HepG2 (cell line): ENCODE measurements around the gene ZNF444. TPM values are rescaled to one million over a fixed set of nuclear protein-coding genes. Genes with fewer than 3 reads are reported as not detected.

Experiments
- DR1 ChIP-seq: sonication (generic); formaldehyde crosslinking; IDR thresholded peaks from 2 replicates; pipeline ENCODE4 v1.8.0; 2021; ENCODE audit warnings: mild to moderate bottlenecking, missing genetic modification reagents, inconsistent platforms
- ELK4 ChIP-seq: sonication (generic); formaldehyde crosslinking; IDR thresholded peaks from 2 replicates; pipeline ENCODE4 v1.9.0; 2021; ENCODE audit warnings: missing genetic modification reagents, borderline replicate concordance
- HDAC1 ChIP-seq: sonication (generic); formaldehyde crosslinking; IDR thresholded peaks from 2 replicates; pipeline ENCODE4 v1.5.1; 2020; ENCODE audit warnings: mild to moderate bottlenecking, missing genetic modification reagents
- KLF6 ChIP-seq: IDR thresholded peaks from 2 replicates; pipeline ENCODE4 v1.8.0; 2016; ENCODE audit warnings: missing biosample characterization, missing genetic modification reagents
- LCORL ChIP-seq, 2 experiments: fragments of 450-650 bp in 1 of 2; sonication (generic) in 1 of 2; formaldehyde crosslinking in 1 of 2; IDR thresholded peaks; 2 replicates each; pipeline versions ENCODE4 v1.5.0 to v1.6.1; 2017 to 2020; ENCODE audit warnings: antibody characterized with exemption in 1 of 2, missing genetic modification reagents in 1 of 2
- MTA1 ChIP-seq: sonication (generic); formaldehyde crosslinking; IDR thresholded peaks from 2 replicates; pipeline ENCODE4 v1.4.0; 2020; ENCODE audit warnings: missing genetic modification reagents, mild to moderate bottlenecking, borderline replicate concordance
- RBM39 ChIP-seq: fragments of 200-400 bp; formaldehyde crosslinking; IDR thresholded peaks from one replicate; pipeline ENCODE4 v1.6.1; 2018; ENCODE audit warnings: antibody characterized with exemption, mild to moderate bottlenecking, low read depth, low read length; ENCODE audit not compliant: poor library complexity, severe bottlenecking
- SIN3A ChIP-seq: IDR thresholded peaks from 2 replicates; pipeline ENCODE4 v1.6.1; 2011; ENCODE audit warnings: low read depth, mild to moderate bottlenecking, control low read depth, low read length, borderline replicate concordance
- SOX13 ChIP-seq, 3 experiments: fragments of 450-650 bp in 1 of 3; sonication (generic) in 1 of 3; formaldehyde crosslinking in 1 of 3; IDR thresholded peaks in 2 of 3; conservative IDR thresholded peaks in 1 of 3; 2 replicates each; pipeline versions ENCODE4 v1.5.0 to v1.6.1; 2016 to 2020; ENCODE audit warnings: antibody characterized with exemption in 1 of 3, mild to moderate bottlenecking in 1 of 3, missing compliant biosample characterization in 1 of 3, missing genetic modification reagents in 1 of 3, moderate library complexity in 1 of 3
- TRIM24 ChIP-seq: sonication (generic); formaldehyde crosslinking; IDR thresholded peaks from 2 replicates; pipeline ENCODE4 v1.8.0; 2022; ENCODE audit warnings: mild to moderate bottlenecking, missing genetic modification reagents
- ZKSCAN5 ChIP-seq: sonication (generic); formaldehyde crosslinking; IDR thresholded peaks from 2 replicates; pipeline ENCODE4 v1.5.1; 2020; ENCODE audit warnings: mild to moderate bottlenecking, missing genetic modification reagents
- ZNF230 ChIP-seq: sonication (generic); formaldehyde crosslinking; IDR thresholded peaks from 2 replicates; pipeline ENCODE4 v1.4.0; 2020; ENCODE audit warnings: mild to moderate bottlenecking, missing genetic modification reagents
- ZNF543 ChIP-seq: sonication (generic); formaldehyde crosslinking; IDR thresholded peaks from 2 replicates; pipeline ENCODE4 v1.4.0; 2020; ENCODE audit warnings: mild to moderate bottlenecking, missing genetic modification reagents
- ZNF552 ChIP-seq: sonication (generic); formaldehyde crosslinking; IDR thresholded peaks from 2 replicates; pipeline ENCODE4 v1.9.0; 2022; ENCODE audit warnings: missing genetic modification reagents, mild to moderate bottlenecking, borderline replicate concordance
- ZNF747 ChIP-seq: sonication (generic); formaldehyde crosslinking; IDR thresholded peaks from 2 replicates; pipeline ENCODE4 v1.8.1; 2023; ENCODE audit warnings: missing genetic modification reagents, mild to moderate bottlenecking, borderline replicate concordance
- ZNF761 ChIP-seq: sonication (generic); formaldehyde crosslinking; conservative IDR thresholded peaks from 2 replicates; pipeline ENCODE4 v1.4.0; 2020; ENCODE audit warnings: mild to moderate bottlenecking, missing genetic modification reagents
- ZNF773 ChIP-seq: sonication (generic); formaldehyde crosslinking; IDR thresholded peaks from 2 replicates; pipeline ENCODE4 v1.4.0; 2020; ENCODE audit warnings: missing genetic modification reagents, borderline replicate concordance
- ZNF776 ChIP-seq: sonication (generic); formaldehyde crosslinking; IDR thresholded peaks from 2 replicates; pipeline ENCODE4 v1.4.0; 2020; ENCODE audit warnings: mild to moderate bottlenecking, missing genetic modification reagents
- polyA plus RNA-seq, 8 experiments: library from polyadenylated mRNA; depleted of rRNA in 3 of 8; stranded (reverse) in 7 of 8; unstranded in 1 of 8; fragments of >200 nt; fragmentation: Illumina TruSeq in 4 of 8; extraction: Trizol in 4 of 8; gene quantifications; 2 replicates each; pipeline versions ENCODE4 v1.2.1 to v1.2.3, GENCODE V29; 2011 to 2016; ENCODE audit warnings: low read depth in 4 of 8, missing spikeins in 1 of 8, mixed read lengths in 1 of 8; ENCODE audit not compliant: insufficient read depth in 1 of 8
- total RNA-seq, 5 experiments: library from RNA; depleted of rRNA; stranded (reverse); fragments of >200 nt; fragmentation: Illumina TruSeq; extraction: Trizol; gene quantifications; 2 replicates each; pipeline ENCODE4 v1.2.3, GENCODE V29; 2016; ENCODE audit warnings: low read depth in 1 of 5
- TF ChIP-seq, protein P1 (sequence below): sonication (generic); formaldehyde crosslinking; IDR thresholded peaks from 2 replicates; pipeline ENCODE4; 2020; ENCODE audit warnings: missing genetic modification reagents, mild to moderate bottlenecking, borderline replicate concordance
- TF ChIP-seq, protein P2 (sequence below): sonication (generic); formaldehyde crosslinking; IDR thresholded peaks from 2 replicates; pipeline ENCODE4 v1.4.0; 2020; ENCODE audit warnings: mild to moderate bottlenecking, missing genetic modification reagents

Gene ZNF444
- total and polyA plus RNA-seq, 2 of the 13 experiments (the other 11 are each of a cell fraction or from before 2014, with no cell fraction given), result 27.4 to 30.3 TPM

DNA sequence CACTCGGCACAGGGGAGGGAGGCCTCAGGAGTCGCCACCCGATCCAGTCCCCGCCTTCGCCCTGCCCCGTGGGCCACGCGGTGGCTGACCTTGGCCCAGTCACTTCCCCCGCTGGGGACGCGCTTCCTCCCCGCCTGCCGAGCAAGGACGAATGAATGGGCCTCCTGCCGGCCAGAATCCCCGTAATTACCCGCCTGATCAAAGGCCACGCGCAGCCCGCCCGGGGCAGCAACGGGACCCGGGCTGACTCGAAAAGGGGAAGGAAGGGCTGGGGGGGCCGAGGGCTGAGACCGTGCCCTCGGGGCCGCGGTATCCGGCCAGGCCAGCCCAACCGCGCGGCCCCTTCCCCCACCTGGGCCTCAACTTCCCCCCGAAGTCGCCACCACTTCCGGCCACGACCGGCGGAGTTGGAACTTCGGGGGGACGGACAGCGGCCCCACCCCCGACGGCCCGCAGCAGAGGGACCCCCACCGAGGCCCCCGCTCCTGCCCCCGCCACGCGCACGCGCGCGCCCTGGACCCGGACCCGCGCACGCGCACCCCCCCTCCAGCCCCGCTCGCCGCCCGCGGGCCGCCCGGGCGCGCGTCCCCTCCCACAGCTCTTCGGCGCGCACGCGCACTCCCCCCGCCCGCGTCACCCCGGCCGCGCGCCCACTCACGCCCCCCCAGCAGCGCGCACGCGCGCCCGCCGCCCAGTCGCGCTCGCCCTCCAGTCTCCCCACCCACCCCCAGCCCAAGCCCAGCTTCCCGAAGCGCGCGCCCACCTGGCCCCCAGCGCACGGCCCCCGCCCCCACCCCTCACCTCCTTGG is 20.5 kb upstream of the ZNF444 start (continued):
- TF ChIP-seq DR1, result peak; percentile 26; the same call in 1 of the 2 replicates
- TF ChIP-seq SIN3A, result peak; percentile 65; the same call in 1 of the 2 replicates
- no peak for TF ChIP-seq ELK4 (CRISPR knock-in tag)
- TF ChIP-seq ZNF776 (CRISPR knock-in tag), result peak; percentile 42; the same call in 1 of the 2 replicates
- 0 out of 2 replicates have a peak, but pooled peaks have one; percentile 3 for TF ChIP-seq ZNF773 (CRISPR knock-in tag)
- TF ChIP-seq MTA1, result peak; percentile 78; the same call in 1 of the 2 replicates
- TF ChIP-seq ZNF543 (CRISPR knock-in tag), result no peak
- 0 out of 2 replicates have a peak, but pooled peaks have one; percentile 28 for TF ChIP-seq ZNF552 (CRISPR knock-in tag)
- TF ChIP-seq RBM39, result peak; percentile 50
- TF ChIP-seq ZNF230 (CRISPR knock-in tag), result peak; percentile 48; the same call in 1 of the 2 replicates
- no peak for TF ChIP-seq TRIM24
- TF ChIP-seq SOX13 (IDR thresholded peaks at IDR 0.05), result no peak
- TF ChIP-seq SOX13 (CRISPR knock-in tag; conservative IDR thresholded peaks at IDR 0.05 in 1 of 2, IDR thresholded peaks at IDR 0.05 in 1 of 2), result peak in 1 of 2 experiments; percentile 47; a peak in 2 of 4 replicates
- no peak for TF ChIP-seq LCORL (IDR thresholded peaks at IDR 0.05)
- peak; percentile 46; the same call in 1 of the 2 replicates for TF ChIP-seq LCORL (CRISPR knock-in tag; IDR thresholded peaks at IDR 0.05)
- peak; percentile 88 for TF ChIP-seq HDAC1
- peak; percentile 88 for TF ChIP-seq ZNF747 (CRISPR knock-in tag)
- TF ChIP-seq ZNF761 (CRISPR knock-in tag), result peak; percentile 65; the same call in 1 of the 2 replicates
- TF ChIP-seq, protein P1, sequence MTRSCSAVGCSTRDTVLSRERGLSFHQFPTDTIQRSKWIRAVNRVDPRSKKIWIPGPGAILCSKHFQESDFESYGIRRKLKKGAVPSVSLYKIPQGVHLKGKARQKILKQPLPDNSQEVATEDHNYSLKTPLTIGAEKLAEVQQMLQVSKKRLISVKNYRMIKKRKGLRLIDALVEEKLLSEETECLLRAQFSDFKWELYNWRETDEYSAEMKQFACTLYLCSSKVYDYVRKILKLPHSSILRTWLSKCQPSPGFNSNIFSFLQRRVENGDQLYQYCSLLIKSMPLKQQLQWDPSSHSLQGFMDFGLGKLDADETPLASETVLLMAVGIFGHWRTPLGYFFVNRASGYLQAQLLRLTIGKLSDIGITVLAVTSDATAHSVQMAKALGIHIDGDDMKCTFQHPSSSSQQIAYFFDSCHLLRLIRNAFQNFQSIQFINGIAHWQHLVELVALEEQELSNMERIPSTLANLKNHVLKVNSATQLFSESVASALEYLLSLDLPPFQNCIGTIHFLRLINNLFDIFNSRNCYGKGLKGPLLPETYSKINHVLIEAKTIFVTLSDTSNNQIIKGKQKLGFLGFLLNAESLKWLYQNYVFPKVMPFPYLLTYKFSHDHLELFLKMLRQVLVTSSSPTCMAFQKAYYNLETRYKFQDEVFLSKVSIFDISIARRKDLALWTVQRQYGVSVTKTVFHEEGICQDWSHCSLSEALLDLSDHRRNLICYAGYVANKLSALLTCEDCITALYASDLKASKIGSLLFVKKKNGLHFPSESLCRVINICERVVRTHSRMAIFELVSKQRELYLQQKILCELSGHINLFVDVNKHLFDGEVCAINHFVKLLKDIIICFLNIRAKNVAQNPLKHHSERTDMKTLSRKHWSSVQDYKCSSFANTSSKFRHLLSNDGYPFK, result no peak
- TF ChIP-seq KLF6 (CRISPR knock-in tag), result peak; percentile 73; the same call in 1 of the 2 replicates
- peak; percentile 58; the same call in 1 of the 2 replicates for TF ChIP-seq ZKSCAN5
- TF ChIP-seq, protein P2, sequence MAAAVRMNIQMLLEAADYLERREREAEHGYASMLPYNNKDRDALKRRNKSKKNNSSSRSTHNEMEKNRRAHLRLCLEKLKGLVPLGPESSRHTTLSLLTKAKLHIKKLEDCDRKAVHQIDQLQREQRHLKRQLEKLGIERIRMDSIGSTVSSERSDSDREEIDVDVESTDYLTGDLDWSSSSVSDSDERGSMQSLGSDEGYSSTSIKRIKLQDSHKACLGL (CRISPR knock-in tag), result peak; percentile 75
